Measurements from ENCODE around the gene RPH3AL.

- TF ChIP-seq CTCF (IDR thresholded peaks at IDR 0.05) (no peak), POLR2A (IDR thresholded peaks at IDR 0.05) (no peak)
Observed at GRCh38 chr17:269616-270514, 82.7 kb downstream of the RPH3AL start.

All from Peyer's patch (tissue), 4 donors.